Mucosa of descending colon (tissue), 3 donors: ENCODE data around the gene CHAT. TPM values are rescaled to one million over a fixed set of nuclear protein-coding genes. Genes with fewer than 3 reads are reported as not detected.

Experiments used
- ATAC-seq: fragments of 200-7000 bp; cut with Tn5 transposase; one replicate; pipeline ENCODE4 v1.9.1; 2020; ENCODE audit warnings: mild to moderate bottlenecking, moderate library complexity
- DNase-seq, 3 donors: peaks; one replicate each; pipeline ENCODE4 v3.0.0-alpha.2; 2020
- H3K36me3 ChIP-seq: fragments of 200-600 bp; one replicate; pipeline ENCODE4 v1.8.0; 2021; ENCODE audit warnings: low read depth, mild to moderate bottlenecking
- H3K4me1 ChIP-seq: fragments of 200-600 bp; one replicate; pipeline ENCODE4 v1.8.0; 2021; ENCODE audit warnings: low read depth, mild to moderate bottlenecking
- H3K4me3 ChIP-seq: fragments of 200-600 bp; one replicate; pipeline ENCODE4 v1.8.0; 2021; ENCODE audit warnings: mild to moderate bottlenecking
- H3K9me3 ChIP-seq: fragments of 200-600 bp; one replicate; pipeline ENCODE4 v1.8.0; 2021; ENCODE audit warnings: mild to moderate bottlenecking
- CTCF ChIP-seq: fragments of 200-600 bp; IDR thresholded peaks from one replicate; pipeline ENCODE4 v1.8.0; 2022; ENCODE audit warnings: antibody characterized with exemption, mild to moderate bottlenecking
- intact Hi-C, 2 donors: fragments of 100-400 bp; cut with DNase I in 1 of 2; cut with micrococcal nuclease in 1 of 2; formaldehyde crosslinking; loops; one replicate each; pipeline versions ENCODE4 v1.11.0 to v1.11.1; 2022; cut with DNase I, micrococcal nuclease
- total RNA-seq, 3 donors: library from RNA; stranded (reverse); fragmentation: NEBNext Ultra II Directional in 2 of 3; extraction: Animal tissue kit (Norgen Biotek cat#: 25700) in 2 of 3; gene quantifications; one replicate each; pipeline versions ENCODE4 v1.2.1 to v1.2.4, GENCODE V29; 2021 to 2023
- donor health status: DM: no; HTN: no; CAD: no; lungs with moderate emphysema.
- donor health status: DM: no; HTN: no; CAD: no.
- donor health status: DM: no; HTN: yes; CAD: no.

The CHAT gene
- total RNA-seq, 3 donors from 2014 or later: 0.61 to 1.6 (median 0.84) TPM

- TF ChIP-seq CTCF: no peak
- H3K4me3 ChIP-seq: no peak overlapping the region
- DNase-seq (no peak), ATAC-seq (no peak)
- no peaks in the 10 kb centered on the region for H3K9me3 ChIP-seq
- H3K36me3 ChIP-seq: no peaks in the 10 kb centered on the region
- no peaks in the 10 kb centered on the region for H3K4me1 ChIP-seq
- intact Hi-C loops: no loop called here
These were observed 39.6 kb downstream of the CHAT start for GRCh38 chr10:49653273-49653929.

- H3K4me1 ChIP-seq: no peaks in the 10 kb centered on the region
- intact Hi-C loops: no loop called here
- ATAC-seq: no peak
These were observed 40.3 kb downstream of the CHAT start for GRCh38 chr10:49654036-49654693.

GRCh38 chr10:49655099-49655498 is 41.3 kb downstream of the CHAT start:
- peaks cover 7% of the 10 kb centered on the region for H3K9me3 ChIP-seq
- ATAC-seq (no peak), DNase-seq (no peak)
- no peak overlapping the region for H3K4me3 ChIP-seq
- H3K36me3 ChIP-seq: no peaks in the 10 kb centered on the region
- TF ChIP-seq CTCF: no peak
- intact Hi-C loops: no loop called here
- no peaks in the 10 kb centered on the region for H3K4me1 ChIP-seq

More at GRCh38 chr10:49654036-49654693, 40.3 kb downstream of the CHAT start:
- DNase-seq: no peak
- Histone ChIP-seq H3K36me3 (no peaks in the 10 kb centered on the region), H3K9me3 (no peaks in the 10 kb centered on the region), H3K4me3 (no peak overlapping the region)
- no peak for TF ChIP-seq CTCF

- ATAC-seq (no peak), DNase-seq (no peak)
- Histone ChIP-seq H3K4me1 (no peaks in the 10 kb centered on the region), H3K4me3 (no peak overlapping the region), H3K9me3 (peaks cover 7% of the 10 kb centered on the region), H3K36me3 (no peaks in the 10 kb centered on the region)
- TF ChIP-seq CTCF: no peak
- intact Hi-C loops: no loop called here
These were observed 43.1 kb downstream of the CHAT start for GRCh38 chr10:49656845-49657493.

- Histone ChIP-seq H3K36me3 (no peaks in the 10 kb centered on the region), H3K9me3 (peaks cover 7% of the 10 kb centered on the region), H3K4me1 (no peaks in the 10 kb centered on the region), H3K4me3 (no peak overlapping the region)
- intact Hi-C loops: no loop called here
- DNase-seq (no peak), ATAC-seq (no peak)
- no peak for TF ChIP-seq CTCF
These were observed 43.8 kb downstream of the CHAT start for GRCh38 chr10:49657606-49658005.
